ENCODE measurements around the gene EN2. TPM values are rescaled to one million over a fixed set of nuclear protein-coding genes. Genes with fewer than 3 reads are reported as not detected.

The EN2 gene
- total and polyA plus RNA-seq, 2 of the 4 experiments (the other 2 are of a cell fraction), result not detected

GRCh38 chr7:155429651-155430050 is 28.3 kb upstream of the EN2 start:
- H3K9ac ChIP-seq (ENCODE audit: low read depth, low read length), result no peak overlapping the region
- DNase-seq (no peak), ATAC-seq (ENCODE audit: low read depth) (no peak)
- in situ Hi-C loops (cut with MboI; ENCODE audit: low sequenced_read_pairs) (no loop called here), intact Hi-C loops (cut with micrococcal nuclease) (no loop called here), dilution Hi-C loops (cut with HindIII; ENCODE audit: low sequenced_read_pairs, unreplicated experiment) (no loop called here)
- H2AFZ ChIP-seq (replicated peaks; ENCODE audit: low read length, poor library complexity), result no peak overlapping the region
- no peak overlapping the region for H4K91ac ChIP-seq (ENCODE audit: insufficient read depth, low read depth, low read length)
- H2BK120ac ChIP-seq (ENCODE audit: low read depth, low read length), result no peak overlapping the region
- no peaks in the 10 kb centered on the region for H4K20me1 ChIP-seq (ENCODE audit: insufficient read depth, low read length)
- H3K79me1 ChIP-seq (ENCODE audit: low read depth in 1 of 2, low read length in 2 of 2), result no peaks in the 10 kb centered on the region
- H3K4ac ChIP-seq (ENCODE audit: low read depth, low read length), result no peak overlapping the region
- H3K4me2 ChIP-seq (ENCODE audit: low read depth, low read length), result no peak overlapping the region
- TF ChIP-seq, protein P1, sequence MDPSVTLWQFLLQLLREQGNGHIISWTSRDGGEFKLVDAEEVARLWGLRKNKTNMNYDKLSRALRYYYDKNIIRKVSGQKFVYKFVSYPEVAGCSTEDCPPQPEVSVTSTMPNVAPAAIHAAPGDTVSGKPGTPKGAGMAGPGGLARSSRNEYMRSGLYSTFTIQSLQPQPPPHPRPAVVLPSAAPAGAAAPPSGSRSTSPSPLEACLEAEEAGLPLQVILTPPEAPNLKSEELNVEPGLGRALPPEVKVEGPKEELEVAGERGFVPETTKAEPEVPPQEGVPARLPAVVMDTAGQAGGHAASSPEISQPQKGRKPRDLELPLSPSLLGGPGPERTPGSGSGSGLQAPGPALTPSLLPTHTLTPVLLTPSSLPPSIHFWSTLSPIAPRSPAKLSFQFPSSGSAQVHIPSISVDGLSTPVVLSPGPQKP (IDR thresholded peaks at IDR 0.05; ENCODE audit: borderline replicate concordance, low read depth, low read length), result no peak
- TF ChIP-seq NFE2L2 (IDR thresholded peaks at IDR 0.05; ENCODE audit: low read depth, low read length), result no peak
- TF ChIP-seq SMC3 (IDR thresholded peaks at IDR 0.05; ENCODE audit: low read depth, low read length), result no peak
- TF ChIP-seq CTCF (conservative IDR thresholded peaks at IDR 0.05; ENCODE audit: low read depth, low read length), result no peak
- no peak for TF ChIP-seq CHD1 (IDR thresholded peaks at IDR 0.05; ENCODE audit: low read depth, low read length)
- no peak for TF ChIP-seq FOS (IDR thresholded peaks at IDR 0.05; ENCODE audit: low read depth, low read length)
- no peak for TF ChIP-seq POLR2A (IDR thresholded peaks at IDR 0.05; ENCODE audit: low read depth, low read length)
- TF ChIP-seq, protein P2, sequence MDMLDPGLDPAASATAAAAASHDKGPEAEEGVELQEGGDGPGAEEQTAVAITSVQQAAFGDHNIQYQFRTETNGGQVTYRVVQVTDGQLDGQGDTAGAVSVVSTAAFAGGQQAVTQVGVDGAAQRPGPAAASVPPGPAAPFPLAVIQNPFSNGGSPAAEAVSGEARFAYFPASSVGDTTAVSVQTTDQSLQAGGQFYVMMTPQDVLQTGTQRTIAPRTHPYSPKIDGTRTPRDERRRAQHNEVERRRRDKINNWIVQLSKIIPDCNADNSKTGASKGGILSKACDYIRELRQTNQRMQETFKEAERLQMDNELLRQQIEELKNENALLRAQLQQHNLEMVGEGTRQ (IDR thresholded peaks at IDR 0.05; ENCODE audit: low read depth, low read length), result no peak
- no peak overlapping the region for H3K23ac ChIP-seq (ENCODE audit: low read depth, low read length)
- H2BK5ac ChIP-seq (ENCODE audit: low read depth, low read length, poor library complexity, severe bottlenecking), result no peak overlapping the region
- CTCF ChIA-PET, result no interaction called here
- H2BK15ac ChIP-seq (ENCODE audit: low read depth, low read length), result no peak overlapping the region
- no peak overlapping the region for H3K56ac ChIP-seq (ENCODE audit: extremely low read depth, insufficient read depth, low read length)
- no peak overlapping the region for H2BK20ac ChIP-seq (ENCODE audit: low read depth, low read length)
- H3K27ac ChIP-seq (ENCODE audit: insufficient read depth, low read length), result no peak overlapping the region
- H4K8ac ChIP-seq (ENCODE audit: low read depth in 2 of 2, low read length in 2 of 2), result no peak overlapping the region
- no peaks in the 10 kb centered on the region for H3K36me3 ChIP-seq (ENCODE audit: control insufficient read depth, insufficient read depth, low read length)
- no peaks in the 10 kb centered on the region; the same call in 1 of the 2 replicates for H3K27me3 ChIP-seq (ENCODE audit: control insufficient read depth, insufficient read depth, low read length)
- POLR2A ChIA-PET (ENCODE audit: unreplicated experiment), result no interaction called here
- H3K14ac ChIP-seq (replicated peaks; ENCODE audit: low read depth, low read length), result no peak overlapping the region
- no peak overlapping the region for H2AK5ac ChIP-seq (ENCODE audit: low read depth, low read length)
- no peaks in the 10 kb centered on the region; the same call in 1 of the 2 replicates for H3K9me1 ChIP-seq (ENCODE audit: insufficient read depth, low read length)
- H3K9me3 ChIP-seq (ENCODE audit: control insufficient read depth, insufficient read depth, low read length), result no peaks in the 10 kb centered on the region
- no peaks in the 10 kb centered on the region for H3K4me1 ChIP-seq (ENCODE audit: control insufficient read depth, insufficient read depth, low read length)
- BruUV-seq (replicated peaks), result no TSS peak
- H4K5ac ChIP-seq (ENCODE audit: low read depth, low read length), result no peak overlapping the region
- H3K18ac ChIP-seq (ENCODE audit: low read depth, low read length), result no peak overlapping the region
- no peak overlapping the region for H3K4me3 ChIP-seq (ENCODE audit: insufficient read depth, low read depth, low read length)
- H2AK9ac ChIP-seq (replicated peaks; ENCODE audit: low read depth, low read length, poor library complexity), result no peak overlapping the region
- no CpG with 5 or more reads among the region's 6 CpGs for WGBS, 2 experiments (ENCODE audit: extremely low coverage in 2 of 2, insufficient read length in 1 of 2)
